ENCODE measurements around the gene PFKFB2. TPM values are rescaled to one million over a fixed set of nuclear protein-coding genes. Genes with fewer than 3 reads are reported as not detected.
A peak's percentile ranks its signal among the peaks of the same experiment; 100 is the strongest.

The PFKFB2 gene
- total RNA-seq, 2 experiments from 2014 or later, result 2.1 to 2.5 TPM

DNA sequence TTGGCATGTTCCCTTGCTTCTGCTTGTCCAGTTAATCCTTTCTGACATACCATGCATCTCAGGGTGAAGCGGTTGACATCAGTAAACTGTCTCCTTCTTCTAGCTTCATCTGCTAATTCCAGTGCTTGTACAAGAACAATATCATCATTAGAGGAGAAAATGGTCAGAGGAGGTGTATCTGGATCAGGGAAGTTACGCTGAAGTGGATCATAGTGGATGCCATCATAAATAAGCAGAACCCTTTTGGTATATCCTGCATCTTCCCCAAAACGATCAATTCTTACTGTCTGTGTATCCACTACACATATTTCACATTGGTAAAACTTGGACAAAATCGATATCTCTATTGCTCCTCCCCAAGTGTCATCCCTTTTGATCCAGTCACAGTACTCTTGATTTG is 4.0 kb upstream of the PFKFB2 start:
- Mint-ChIP-seq H3K27me3 (no peaks in the 10 kb centered on the region), H3K27ac (no peak overlapping the region), H3K36me3 (peaks cover 31% of the 10 kb centered on the region), H3K4me1 (ENCODE audit: low read depth) (peaks cover 63% of the 10 kb centered on the region), H3K4me3 (no peak overlapping the region), H3K9me3 (no peaks in the 10 kb centered on the region)
- DNase-seq, result no peak
- ChIA-PET POLR2A (no interaction called here), CTCF (interaction anchor here (1.2 to 3.1 kb wide), 6 partner anchors 15 to 357 kb away, joined by 3 to 24 read pairs (median 4); partner anchors contain the start of gene C1orf116)
- intact Hi-C loops (cut with micrococcal nuclease), result no loop called here

DNA sequence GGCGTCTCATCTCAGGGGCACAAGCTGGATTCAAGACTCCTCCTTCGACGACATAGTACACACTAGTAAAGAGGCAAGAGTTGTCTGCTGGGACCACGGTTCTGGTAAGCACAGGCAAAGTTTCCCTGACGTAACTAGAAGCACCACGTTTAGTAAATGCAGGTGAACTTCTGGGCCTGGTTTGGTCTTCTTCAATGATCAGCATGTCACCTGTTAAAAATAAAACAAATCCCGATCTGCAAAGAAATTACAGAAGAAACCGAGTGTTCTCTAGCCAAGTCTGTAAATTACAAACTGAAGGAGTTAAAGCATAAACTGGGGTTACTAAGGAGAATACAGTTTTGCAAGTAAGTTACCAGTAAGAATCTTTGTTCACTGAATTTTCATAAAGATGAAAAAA is 3.6 kb upstream of the PFKFB2 start:
- Mint-ChIP-seq H3K27me3 (no peaks in the 10 kb centered on the region), H3K27ac (peak overlapping the region; percentile 4), H3K4me1 (ENCODE audit: low read depth) (peaks cover 63% of the 10 kb centered on the region), H3K4me3 (peak overlapping the region; percentile 91), H3K36me3 (peaks cover 30% of the 10 kb centered on the region), H3K9me3 (no peaks in the 10 kb centered on the region)
- intact Hi-C loops (cut with micrococcal nuclease), result no loop called here
- no peak for DNase-seq
- ChIA-PET CTCF (interaction anchor here (0.8 to 3.1 kb wide), 20 partner anchors 10 to 454 kb away, joined by 3 to 24 read pairs (median 4); partner anchors contain the start of gene C1orf116), POLR2A (interaction anchor here (0.6 kb wide), 2 partner anchors 9 to 505 kb away, joined by 3 to 5 read pairs; no protein-coding TSS in a partner anchor)

DNA sequence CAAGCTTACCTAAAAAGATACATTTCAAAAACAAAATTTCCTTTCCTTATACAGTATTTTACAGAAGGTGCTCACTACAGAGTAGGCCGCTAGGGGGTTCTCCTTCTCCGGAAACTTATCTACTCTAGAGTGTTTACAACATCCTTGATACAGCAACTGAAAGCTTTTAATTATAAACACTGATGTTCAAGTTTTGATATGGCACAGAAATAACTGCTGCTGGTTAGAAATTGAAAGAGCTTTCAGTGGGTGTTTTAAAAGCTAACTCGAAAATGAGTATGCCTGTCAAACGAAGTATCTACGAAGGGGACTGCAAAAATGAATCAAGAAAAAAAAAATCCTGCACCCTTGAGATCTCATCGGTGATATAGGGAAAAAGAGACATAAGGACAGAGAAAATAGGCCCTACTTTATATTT is 3.1 kb upstream of the PFKFB2 start:
- intact Hi-C loops (cut with micrococcal nuclease), result loop anchor here (1.0 to 5.0 kb wide), 6 partner anchors 27 to 449 kb away; partner anchors contain the start of genes CD55, FCMR and IL24
- H3K27ac Mint-ChIP-seq, result peak overlapping the region; percentile 92
- H3K36me3 Mint-ChIP-seq, result peaks cover 27% of the 10 kb centered on the region
- ChIA-PET CTCF (interaction anchor here (0.6 to 3.1 kb wide), 20 partner anchors 9 to 454 kb away, joined by 3 to 24 read pairs (median 4); partner anchors contain the start of gene C1orf116), POLR2A (interaction anchor here (0.6 kb wide), 2 partner anchors 10 to 505 kb away, joined by 3 to 5 read pairs; no protein-coding TSS in a partner anchor)
- peaks cover 59% of the 10 kb centered on the region for H3K4me1 Mint-ChIP-seq (ENCODE audit: low read depth)
- DNase-seq, result peak; percentile 64
- H3K4me3 Mint-ChIP-seq, result peak overlapping the region; percentile 91
- no peaks in the 10 kb centered on the region for H3K9me3 Mint-ChIP-seq
- no peaks in the 10 kb centered on the region for H3K27me3 Mint-ChIP-seq

DNA sequence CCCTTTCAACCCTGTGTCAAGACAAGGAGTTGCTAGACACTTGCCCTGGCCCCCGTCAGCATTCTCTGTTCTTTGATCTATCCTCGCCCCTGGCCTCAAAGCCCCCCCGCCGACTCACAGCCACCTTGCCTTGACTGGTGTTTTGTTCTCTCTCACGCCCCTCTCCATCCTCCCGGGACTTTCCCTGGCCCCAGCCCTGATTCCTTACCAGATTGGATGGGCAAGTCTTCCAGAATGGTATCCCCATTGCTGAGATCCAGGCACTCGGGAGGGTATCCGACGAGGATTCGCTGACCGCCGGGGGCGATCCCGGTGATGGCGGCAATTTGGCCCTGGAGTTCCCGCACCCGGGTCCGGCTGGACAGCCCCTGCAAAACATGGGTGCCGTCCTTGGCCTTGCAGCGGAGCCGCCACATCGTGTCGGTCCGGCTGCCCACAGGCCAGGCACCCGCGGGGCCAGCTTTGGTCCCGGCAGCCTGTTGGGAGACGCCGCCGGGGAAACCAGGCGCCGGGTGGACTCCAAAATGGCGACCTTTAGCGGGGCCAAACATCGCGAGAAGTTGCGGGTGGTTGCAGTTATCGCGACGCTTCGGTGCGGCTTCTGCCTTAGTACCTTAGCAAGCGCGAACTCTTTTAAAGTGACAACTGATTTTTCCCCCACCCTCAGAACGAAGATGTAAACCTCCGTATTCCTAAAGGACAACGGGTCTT is 2.4 kb upstream of the PFKFB2 start:
- peaks cover 54% of the 10 kb centered on the region for H3K4me1 Mint-ChIP-seq (ENCODE audit: low read depth)
- H3K27me3 Mint-ChIP-seq, result no peaks in the 10 kb centered on the region
- POLR2A ChIA-PET, result no interaction called here

GRCh38 chr1:207051191-207051943 is 1.7 kb upstream of the PFKFB2 start, which contains the start of gene YOD1:
TSS of gene YOD1 (minus strand) at chr1:207051208. CDS start at chr1:207051030, 178 bp downstream.
- peaks cover 47% of the 10 kb centered on the region for H3K4me1 Mint-ChIP-seq (ENCODE audit: low read depth)

More for the DNA sequence above, 2.4 kb upstream of the PFKFB2 start:
- CTCF ChIA-PET, result interaction anchor here (0.6 to 3.1 kb wide), 20 partner anchors 9 to 453 kb away, joined by 3 to 24 read pairs (median 4); partner anchors contain the start of gene C1orf116
- peak overlapping the region; percentile 92 for H3K27ac Mint-ChIP-seq
- peak; percentile 94 for DNase-seq
- intact Hi-C loops (cut with micrococcal nuclease), result loop anchor here (1.0 to 5.0 kb wide), 6 partner anchors 27 to 449 kb away; partner anchors contain the start of genes CD55, FCMR and IL24
- H3K36me3 Mint-ChIP-seq, result peaks cover 25% of the 10 kb centered on the region
- H3K4me3 Mint-ChIP-seq, result peak overlapping the region; percentile 91
- no peaks in the 10 kb centered on the region for H3K9me3 Mint-ChIP-seq

GRCh38 chr1:207054491-207054890 is 1.4 kb downstream of the PFKFB2 start:
- Mint-ChIP-seq H3K27me3 (no peaks in the 10 kb centered on the region), H3K27ac (no peak overlapping the region), H3K4me1 (ENCODE audit: low read depth) (peaks cover 27% of the 10 kb centered on the region), H3K9me3 (no peaks in the 10 kb centered on the region), H3K4me3 (no peak overlapping the region), H3K36me3 (no peaks in the 10 kb centered on the region)
- ChIA-PET CTCF (interaction anchor here (1.5 to 1.8 kb wide), 2 partner anchors 21 to 142 kb away, joined by 3 to 6 read pairs; no protein-coding TSS in a partner anchor), POLR2A (no interaction called here)
- no peak for DNase-seq
- intact Hi-C loops (cut with micrococcal nuclease), result loop anchor here (5.0 kb wide), 1 partner anchor 132 kb away; the partner anchor contains the start of gene FCMR

More at GRCh38 chr1:207051191-207051943, 1.7 kb upstream of the PFKFB2 start, which contains the start of gene YOD1:
- peaks cover 21% of the 10 kb centered on the region for H3K36me3 Mint-ChIP-seq
- intact Hi-C loops (cut with micrococcal nuclease), result loop anchor here (5.0 kb wide), 1 partner anchor 129 kb away; the partner anchor contains the start of gene FCMR
- no peaks in the 10 kb centered on the region for H3K27me3 Mint-ChIP-seq
- H3K27ac Mint-ChIP-seq, result peak within 1 kb of the TSS; percentile 92
- DNase-seq, result peak; percentile 36
- H3K4me3 Mint-ChIP-seq, result peak within 1 kb of the TSS; percentile 93
- no peaks in the 10 kb centered on the region for H3K9me3 Mint-ChIP-seq
- POLR2A ChIA-PET, result no interaction called here
- CTCF ChIA-PET, result interaction anchor here (1.9 kb wide), 1 partner anchor 448 kb away, joined by 17 read pairs; no protein-coding TSS in a partner anchor

DNA sequence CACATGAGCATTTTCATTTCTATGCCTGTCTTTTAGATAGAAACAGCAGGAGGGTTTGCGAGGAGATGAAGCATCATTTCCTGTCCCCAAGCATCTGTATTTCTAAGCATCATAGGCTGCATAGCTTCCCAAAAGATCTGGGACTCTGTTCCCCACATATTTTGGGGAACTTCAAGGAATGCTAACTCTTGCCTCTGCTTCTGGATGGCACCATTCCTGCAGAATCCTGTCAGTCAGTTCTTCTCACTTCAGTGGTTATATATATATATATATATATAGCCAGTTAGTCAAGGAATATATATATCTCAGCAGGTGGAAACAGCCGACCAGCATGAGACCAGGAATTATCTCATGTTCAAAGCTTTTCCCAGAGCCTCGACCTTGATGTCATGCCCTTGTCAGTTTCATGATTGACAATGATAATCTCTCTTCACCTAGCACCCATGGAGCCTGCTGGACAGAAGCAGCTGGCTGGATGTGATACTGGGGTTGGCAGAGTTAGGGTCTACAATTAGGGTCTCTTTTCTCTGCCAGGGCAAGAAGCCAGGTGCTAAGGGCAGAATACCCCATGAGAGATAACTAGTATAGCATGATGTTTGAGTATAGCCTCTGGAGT is 2.4 kb downstream of the PFKFB2 start:
- no peaks in the 10 kb centered on the region for H3K36me3 Mint-ChIP-seq
- POLR2A ChIA-PET, result no interaction called here
- DNase-seq, result no peak
- CTCF ChIA-PET, result interaction anchor here (0.9 to 2.0 kb wide), 4 partner anchors 11 to 143 kb away, joined by 3 to 6 read pairs (median 4); no protein-coding TSS in a partner anchor
- H3K27me3 Mint-ChIP-seq, result no peaks in the 10 kb centered on the region
- no peak overlapping the region for H3K27ac Mint-ChIP-seq
- H3K4me3 Mint-ChIP-seq, result no peak overlapping the region
- intact Hi-C loops (cut with micrococcal nuclease), result no loop called here
- H3K9me3 Mint-ChIP-seq, result no peaks in the 10 kb centered on the region
- H3K4me1 Mint-ChIP-seq (ENCODE audit: low read depth), result peaks cover 23% of the 10 kb centered on the region

- no peak overlapping the region for H3K27ac Mint-ChIP-seq
- intact Hi-C loops (cut with micrococcal nuclease), result no loop called here
- H3K4me1 Mint-ChIP-seq (ENCODE audit: low read depth), result peaks cover 16% of the 10 kb centered on the region
- H3K36me3 Mint-ChIP-seq, result no peaks in the 10 kb centered on the region
- CTCF ChIA-PET, result interaction anchor here (0.9 to 2.0 kb wide), 2 partner anchors 12 to 22 kb away, joined by 3 to 4 read pairs; no protein-coding TSS in a partner anchor
- no peak overlapping the region for H3K4me3 Mint-ChIP-seq
- DNase-seq, result no peak
- POLR2A ChIA-PET, result no interaction called here
- no peaks in the 10 kb centered on the region for H3K9me3 Mint-ChIP-seq
- H3K27me3 Mint-ChIP-seq, result no peaks in the 10 kb centered on the region
Measured at GRCh38 chr1:207056673-207057072, 3.6 kb downstream of the PFKFB2 start.

DNA sequence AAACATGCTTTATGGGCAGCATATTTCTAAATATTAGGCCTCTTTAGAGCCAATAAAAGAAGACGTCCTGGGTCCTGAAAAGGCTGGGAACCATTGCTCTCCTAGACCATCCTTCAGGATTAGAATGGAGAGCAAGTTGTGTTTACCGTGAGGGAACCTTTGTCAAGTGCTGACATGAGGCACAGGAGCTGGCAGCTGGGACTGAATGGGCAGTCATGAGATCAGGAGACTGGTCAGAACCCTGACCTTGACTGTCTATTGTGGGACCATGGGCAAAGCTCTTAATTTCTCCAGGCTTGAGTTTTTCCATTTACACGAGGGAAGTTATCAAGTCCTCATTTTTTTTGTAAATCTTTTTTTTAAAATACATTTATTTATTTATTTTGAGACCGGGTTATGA is 5.2 kb downstream of the PFKFB2 start:
- Mint-ChIP-seq H3K4me1 (ENCODE audit: low read depth) (peaks cover 3% of the 10 kb centered on the region), H3K27me3 (no peaks in the 10 kb centered on the region), H3K4me3 (no peak overlapping the region), H3K27ac (no peak overlapping the region), H3K36me3 (no peaks in the 10 kb centered on the region), H3K9me3 (no peaks in the 10 kb centered on the region)
- POLR2A ChIA-PET, result no interaction called here
- no peak for DNase-seq
- CTCF ChIA-PET, result no interaction called here
- intact Hi-C loops (cut with micrococcal nuclease), result no loop called here

- H3K4me3 Mint-ChIP-seq, result no peak overlapping the region
- H3K36me3 Mint-ChIP-seq, result no peaks in the 10 kb centered on the region
- no peaks in the 10 kb centered on the region for H3K9me3 Mint-ChIP-seq
- ChIA-PET POLR2A (no interaction called here), CTCF (interaction anchor here (0.8 to 1.2 kb wide), 3 partner anchors 9 to 25 kb away, joined by 3 to 4 read pairs (median 3); no protein-coding TSS in a partner anchor)
- intact Hi-C loops (cut with micrococcal nuclease), result no loop called here
- H3K27ac Mint-ChIP-seq, result no peak overlapping the region
- DNase-seq, result no peak
- H3K4me1 Mint-ChIP-seq (ENCODE audit: low read depth), result no peaks in the 10 kb centered on the region
- no peaks in the 10 kb centered on the region for H3K27me3 Mint-ChIP-seq
Measured at GRCh38 chr1:207058878-207059867, 6.1 kb downstream of the PFKFB2 start.

Measured in activated CD4-positive, alpha-beta memory T cell treated with anti-CD3 and anti-CD28 coated beads for 36 hours (primary cell).